GM21381 (cell line): ENCODE measurements around the gene PSMD13.

Experiments
- ATAC-seq: cut with Tn5 transposase; IDR thresholded peaks from one replicate; pipeline ENCODE4 v1.9.1; 2021; ENCODE audit warnings: mild to moderate bottlenecking, moderate library complexity; ENCODE audit not compliant: unreplicated experiment

The PSMD13 gene

DNA sequence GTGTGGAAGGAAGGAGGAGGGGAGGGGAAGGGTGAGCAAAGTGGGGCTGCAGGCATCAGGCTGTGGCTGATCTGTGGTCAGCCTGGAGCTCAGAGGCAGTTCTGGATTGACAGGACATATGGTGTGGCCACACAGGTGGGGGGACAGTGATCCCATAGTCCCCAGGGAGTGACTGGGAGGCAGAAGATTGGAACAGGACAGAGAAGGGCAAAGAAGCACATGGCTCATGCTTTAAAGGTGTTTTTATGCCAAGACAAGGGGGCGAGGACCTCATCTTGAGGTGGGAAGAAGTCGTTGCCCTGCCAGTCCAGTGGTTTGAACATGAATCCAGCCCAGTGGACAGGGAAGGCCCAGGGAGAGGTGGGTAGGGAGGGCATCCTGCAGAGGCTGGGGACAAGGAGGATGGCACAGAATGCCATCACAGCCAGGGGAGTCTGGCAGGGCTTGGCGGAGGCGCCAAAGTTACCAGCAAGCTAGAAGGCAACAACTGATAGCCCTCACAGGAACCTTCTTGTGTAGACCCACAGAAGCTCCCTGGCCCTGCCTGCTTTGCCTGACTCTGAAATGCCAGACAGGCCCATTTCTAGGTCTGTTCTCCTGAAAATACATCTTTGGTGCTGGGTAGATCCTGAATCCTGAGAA lies 32.7 kb upstream of the PSMD13 start:
- ATAC-seq, result no peak

DNA sequence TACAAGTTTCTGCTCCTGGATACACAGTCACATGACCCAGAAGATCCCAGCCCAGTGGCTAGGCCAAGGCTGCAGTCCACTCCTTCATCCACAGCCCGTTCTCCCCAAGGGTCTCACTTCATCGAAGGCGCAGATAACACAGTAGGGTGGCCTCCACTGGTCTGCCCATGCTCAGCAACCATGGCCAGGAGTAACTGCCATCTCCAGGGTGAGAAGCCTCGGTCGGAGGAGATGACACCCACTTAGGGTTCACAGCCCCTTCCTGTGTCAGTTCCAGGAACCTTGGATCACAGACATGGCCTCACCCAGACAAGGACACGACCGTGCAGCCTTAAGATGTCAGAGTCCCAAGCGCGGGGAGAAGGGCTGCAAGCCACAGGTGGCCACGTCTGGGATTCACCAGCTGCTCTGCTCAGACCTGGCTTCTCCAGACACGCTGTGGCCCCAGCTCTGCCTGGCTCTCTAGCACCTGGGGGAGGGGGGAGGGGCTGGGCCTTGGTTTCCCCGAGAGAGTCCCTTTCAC lies 32.1 kb upstream of the PSMD13 start:
- ATAC-seq, result no peak

- no peak for ATAC-seq
Observed at GRCh38 chr11:205221-206001, 31.4 kb upstream of the PSMD13 start.

DNA sequence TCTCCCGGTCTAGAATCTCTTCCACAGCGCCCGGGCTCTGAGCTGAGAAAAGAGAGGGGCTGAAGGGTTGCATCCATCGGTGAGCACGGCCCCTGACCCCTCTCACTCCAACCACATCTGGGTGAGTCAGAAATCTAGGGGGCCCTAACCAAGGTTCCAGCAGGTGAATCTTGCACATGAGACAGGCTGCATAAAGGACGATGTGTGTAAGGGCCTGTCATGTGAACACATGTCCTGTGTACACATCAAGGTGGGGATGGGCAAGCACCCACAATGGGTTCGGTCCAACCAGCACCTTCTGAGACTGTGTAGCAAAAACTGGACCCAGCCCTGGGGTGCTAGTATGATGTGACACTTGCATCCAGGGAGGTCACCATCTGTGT lies 30.8 kb upstream of the PSMD13 start:
- no peak for ATAC-seq

DNA sequence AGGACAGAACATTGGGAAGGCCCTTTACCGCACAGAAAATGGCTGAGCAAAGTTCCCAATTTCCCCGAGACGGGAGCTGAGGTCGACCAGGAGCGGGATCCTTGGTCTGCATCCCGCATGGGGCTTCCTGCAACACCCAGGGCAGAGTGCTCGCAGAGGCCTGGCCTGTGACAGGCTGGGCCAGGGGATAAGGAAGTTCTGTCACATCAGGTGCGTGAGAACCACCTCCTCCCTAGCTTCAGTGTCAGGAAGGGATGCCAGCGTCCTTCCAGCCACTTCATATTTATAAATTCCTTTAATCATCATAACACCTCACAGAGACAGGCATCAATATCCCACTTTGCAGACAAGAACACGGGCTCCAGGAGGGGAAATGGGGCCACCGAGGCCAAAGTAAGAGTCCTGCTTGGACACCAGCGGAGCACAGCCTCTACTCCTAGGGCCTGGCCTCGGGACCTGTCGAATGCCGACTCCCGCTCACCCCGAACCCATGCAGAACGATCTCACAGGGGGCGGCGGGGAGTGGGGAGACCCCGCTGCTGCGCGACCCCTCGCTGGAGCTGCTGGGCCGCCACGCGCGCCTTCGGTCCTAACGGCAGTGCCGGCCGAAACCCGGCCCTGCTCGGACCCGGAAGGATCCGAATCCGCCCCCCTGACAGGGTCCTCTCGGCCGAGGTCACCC lies 30.1 kb upstream of the PSMD13 start:
- ATAC-seq, result no peak

DNA sequence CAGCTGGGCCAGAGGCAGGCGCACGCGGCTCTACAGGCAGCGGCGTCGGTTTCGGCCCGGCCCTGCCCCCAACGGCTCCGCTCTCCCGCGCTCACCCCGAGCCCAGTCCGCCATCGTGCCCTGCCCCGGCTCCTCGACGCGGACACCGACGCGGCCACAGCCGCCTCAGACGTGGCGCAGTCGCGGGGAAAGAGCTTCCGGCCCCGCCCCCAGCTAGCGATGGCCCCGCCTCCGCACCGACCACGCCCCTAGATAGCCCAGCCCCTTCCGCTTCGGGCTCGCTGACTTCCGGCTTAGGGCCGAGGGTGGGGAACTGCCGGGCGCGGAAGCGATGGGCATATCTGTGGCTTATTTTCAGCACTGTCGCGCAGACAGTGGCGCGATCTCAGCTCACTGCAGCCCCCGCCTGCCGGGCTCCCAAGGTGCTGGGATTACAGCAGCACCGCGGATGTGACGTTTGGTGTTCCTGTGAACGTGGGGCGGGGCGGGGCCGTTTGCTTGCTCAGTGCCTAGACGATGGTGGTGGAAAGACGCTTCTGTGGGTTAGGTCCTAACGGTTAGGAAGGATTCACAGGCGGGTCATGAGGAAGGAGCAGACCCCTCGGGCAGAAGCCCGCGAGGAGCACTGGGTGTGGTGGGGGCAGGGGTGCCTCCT lies 29.4 kb upstream of the PSMD13 start, which contains the start of the genes BET1L and RIC8A:
TSS of gene BET1L (minus strand) at position 192 of the 655 bp plus-strand sequence. CDS start at position 114, 78 bp downstream.
TSS of gene RIC8A (plus strand) at position 501 of the 655 bp plus-strand sequence. CDS start 1,147 bp downstream, outside the sequence.
- ATAC-seq, result peak; percentile 76

DNA sequence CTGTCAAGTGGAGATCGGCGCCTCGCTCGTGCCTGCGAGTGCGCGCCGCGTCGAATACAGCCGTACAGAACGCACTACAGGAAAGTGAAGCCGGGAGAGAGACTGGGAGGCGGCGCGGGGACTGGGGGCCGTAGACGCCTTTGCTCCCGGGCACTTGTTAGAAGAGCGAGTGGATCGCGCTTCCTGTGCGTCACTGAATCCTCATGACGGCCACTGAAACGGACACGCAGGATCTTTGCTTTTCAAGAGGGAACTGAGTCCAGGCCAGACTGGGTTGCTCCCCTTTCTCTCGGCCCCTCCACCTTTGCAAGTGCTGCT lies 29.0 kb upstream of the PSMD13 start:
- no peak for ATAC-seq

GRCh38 chr11:208181-208916 lies 28.4 kb upstream of the PSMD13 start:
- ATAC-seq, result peak; percentile 35

DNA sequence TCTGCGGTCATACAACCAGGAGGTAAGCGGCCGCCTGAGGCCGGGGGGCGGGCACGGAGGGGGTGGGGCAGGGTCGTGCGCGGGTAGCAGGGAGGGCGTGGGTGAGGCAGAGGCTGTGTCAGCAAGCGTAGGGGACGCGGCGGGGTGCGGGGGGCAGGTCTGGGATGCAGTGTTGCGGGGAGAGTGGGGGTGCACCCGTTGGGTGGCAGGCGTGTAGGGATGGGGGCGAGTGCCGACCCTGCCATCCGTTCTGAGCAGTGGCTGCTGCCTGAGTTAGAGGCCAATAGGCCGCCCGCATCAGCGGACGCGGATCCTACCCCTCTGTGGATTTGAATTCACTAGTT lies 27.9 kb upstream of the PSMD13 start:
- ATAC-seq, result no peak

DNA sequence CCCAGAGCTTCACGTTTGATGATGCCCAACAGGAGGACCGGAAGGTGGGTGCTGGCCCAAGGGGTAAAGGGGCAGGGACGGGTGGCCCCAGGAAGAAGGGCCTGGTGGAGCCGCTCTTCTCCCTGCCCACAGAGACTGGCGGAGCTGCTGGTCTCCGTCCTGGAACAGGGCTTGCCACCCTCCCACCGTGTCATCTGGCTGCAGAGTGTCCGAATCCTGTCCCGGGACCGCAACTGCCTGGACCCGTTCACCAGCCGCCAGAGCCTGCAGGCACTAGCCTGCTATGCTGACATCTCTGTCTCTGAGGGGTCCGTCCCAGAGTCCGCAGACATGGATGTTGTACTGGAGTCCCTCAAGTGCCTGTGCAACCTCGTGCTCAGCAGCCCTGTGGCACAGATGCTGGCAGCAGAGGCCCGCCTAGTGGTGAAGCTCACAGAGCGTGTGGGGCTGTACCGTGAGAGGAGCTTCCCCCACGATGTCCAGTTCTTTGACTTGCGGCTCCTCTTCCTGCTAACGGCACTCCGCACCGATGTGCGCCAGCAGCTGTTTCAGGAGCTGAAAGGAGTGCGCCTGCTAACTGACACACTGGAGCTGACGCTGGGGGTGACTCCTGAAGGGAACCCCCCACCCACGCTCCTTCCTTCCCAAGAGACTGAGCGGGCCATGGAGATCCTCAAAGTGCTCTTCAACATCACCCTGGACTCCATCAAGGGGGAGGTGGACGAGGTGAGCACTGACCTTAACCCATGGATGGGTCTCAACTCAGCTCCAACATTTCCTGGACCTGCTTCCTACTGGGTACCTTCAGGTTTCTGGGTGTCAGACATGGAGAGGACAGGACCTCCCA lies 27.3 kb upstream of the PSMD13 start:
- ATAC-seq, result no peak

DNA sequence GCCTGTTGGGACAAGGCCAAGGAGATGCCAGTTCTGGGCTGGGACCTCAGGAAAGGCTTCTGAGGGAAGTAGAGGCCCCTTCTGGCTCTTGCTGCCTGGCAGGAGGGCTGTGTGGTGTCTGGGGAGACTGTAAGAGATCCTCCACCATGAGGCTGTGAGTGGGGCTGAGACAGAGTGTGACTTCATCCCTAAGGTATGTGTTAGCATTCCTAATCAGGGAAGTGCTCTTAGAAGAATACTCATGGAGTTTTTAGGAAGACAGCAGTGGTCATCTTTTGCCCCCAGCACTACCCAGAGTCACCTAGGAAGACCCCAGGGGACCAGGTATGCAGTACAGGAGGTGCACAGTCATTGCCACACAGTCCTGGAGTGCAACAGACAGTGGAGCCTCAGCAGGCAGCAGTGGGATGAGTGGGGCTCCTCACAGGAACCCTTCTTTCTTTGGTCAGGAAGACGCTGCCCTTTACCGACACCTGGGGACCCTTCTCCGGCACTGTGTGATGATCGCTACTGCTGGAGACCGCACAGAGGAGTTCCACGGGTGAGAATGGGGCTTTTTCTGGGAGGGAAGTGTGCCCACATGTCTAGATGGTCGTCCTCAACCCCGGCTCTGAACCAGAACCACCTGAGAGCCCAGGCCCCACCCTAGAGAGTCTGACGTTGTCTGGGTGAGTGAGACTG lies 26.5 kb upstream of the PSMD13 start:
- ATAC-seq, result no peak

- ATAC-seq, result no peak
Observed at GRCh38 chr11:210803-211180, 26.0 kb upstream of the PSMD13 start.

GRCh38 chr11:211295-211694 lies 25.5 kb upstream of the PSMD13 start:
- no peak for ATAC-seq

DNA sequence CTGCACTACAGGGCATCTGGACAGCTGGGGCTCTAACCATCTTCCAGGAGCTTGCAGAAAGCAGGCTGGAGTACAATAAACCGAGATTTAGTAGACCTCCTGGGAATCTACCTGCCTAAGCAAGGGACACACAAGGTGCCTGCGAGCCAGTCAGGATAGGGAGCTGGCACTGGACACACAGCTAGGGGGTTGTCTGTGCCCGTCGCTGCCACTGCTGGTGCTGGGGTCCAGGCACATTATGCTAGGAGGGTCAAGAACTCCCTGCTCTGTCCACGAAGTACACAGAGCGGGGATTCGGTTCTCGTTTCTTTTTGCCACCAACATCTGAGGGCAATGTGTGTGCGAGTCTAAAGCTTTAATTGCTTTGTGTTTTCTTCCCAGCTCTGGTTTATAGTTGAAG lies 25.0 kb upstream of the PSMD13 start:
- no peak for ATAC-seq

- no peak for ATAC-seq
Observed at GRCh38 chr11:212150-213100, 24.4 kb upstream of the PSMD13 start.

- no peak for ATAC-seq
Observed at GRCh38 chr11:213111-213510, 23.7 kb upstream of the PSMD13 start.

DNA sequence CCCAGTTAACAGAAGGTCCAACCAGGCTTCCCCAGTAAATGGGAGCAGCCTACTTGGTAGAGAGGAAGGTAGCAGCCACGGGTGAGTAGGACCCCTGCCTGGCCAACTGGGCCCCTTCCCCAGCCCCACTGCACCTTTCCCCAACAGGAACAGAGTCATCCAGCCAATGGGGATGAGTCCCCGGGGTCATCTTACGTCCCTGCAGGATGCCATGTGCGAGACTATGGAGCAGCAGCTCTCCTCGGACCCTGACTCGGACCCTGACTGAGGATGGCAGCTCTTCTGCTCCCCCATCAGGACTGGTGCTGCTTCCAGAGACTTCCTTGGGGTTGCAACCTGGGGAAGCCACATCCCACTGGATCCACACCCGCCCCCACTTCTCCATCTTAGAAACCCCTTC lies 22.7 kb upstream of the PSMD13 start:
- ATAC-seq, result no peak

GRCh38 chr11:215581-216037 lies 21.2 kb upstream of the PSMD13 start:
- no peak for ATAC-seq
